Kidney capillary endothelial cell (primary cell): ENCODE results near the gene UBQLN1.
A peak's percentile ranks its signal among the peaks of the same experiment; 100 is the strongest.
"Not testable (repeated sequence)": the region's sequence is repeated elsewhere in the genome, so short reads cannot be mapped to it uniquely, and the experiment has no call there.

Experiments used
- DNase-seq: peaks from one replicate; pipeline ENCODE4 v3.0.0-alpha.2; 2018; ENCODE audit warnings: low spot score

UBQLN1 gene

GRCh38 chr9:83707768-83708514, at the start of gene UBQLN1:
Gene UBQLN1 (minus strand): TSS chr9:83707958. CDS start chr9:83707679, 279 bp downstream.
- DNase-seq: peak; percentile 88

GRCh38 chr9:83754383-83754977, 46.7 kb upstream of the UBQLN1 start:
- DNase-seq: no peak

- DNase-seq: no peak
These were observed 41.9 kb upstream of the UBQLN1 start for GRCh38 chr9:83749706-83750105.

- DNase-seq: no peak
These were observed 36.4 kb upstream of the UBQLN1 start for GRCh38 chr9:83744206-83744605.

- DNase-seq: no peak
These were observed 26.0 kb upstream of the UBQLN1 start for GRCh38 chr9:83733739-83734138.

- DNase-seq: not testable (repeated sequence)
These were observed 21.0 kb upstream of the UBQLN1 start for GRCh38 chr9:83728591-83729368.

DNA sequence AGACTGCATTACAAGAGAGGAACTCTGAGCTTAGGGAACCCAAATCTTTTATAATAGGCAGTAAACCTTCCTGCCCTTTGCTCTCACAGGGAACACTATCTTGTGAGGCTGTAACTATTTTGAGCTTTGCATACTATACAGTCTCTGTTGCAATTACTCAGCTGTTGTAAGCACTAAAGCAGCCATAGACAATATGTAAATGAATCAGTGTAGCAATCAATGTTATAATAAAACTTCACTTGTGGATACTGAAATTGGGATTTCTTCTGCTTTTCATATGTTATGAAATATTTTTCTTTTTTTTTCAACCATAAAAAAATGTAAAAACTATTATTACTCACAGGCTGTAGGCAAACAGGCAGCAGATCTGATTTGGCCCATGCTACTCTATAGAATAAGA, 16.7 kb upstream of the UBQLN1 start:
- DNase-seq: no peak

GRCh38 chr9:83722726-83723495, 15.2 kb upstream of the UBQLN1 start:
- DNase-seq: no peak

DNA sequence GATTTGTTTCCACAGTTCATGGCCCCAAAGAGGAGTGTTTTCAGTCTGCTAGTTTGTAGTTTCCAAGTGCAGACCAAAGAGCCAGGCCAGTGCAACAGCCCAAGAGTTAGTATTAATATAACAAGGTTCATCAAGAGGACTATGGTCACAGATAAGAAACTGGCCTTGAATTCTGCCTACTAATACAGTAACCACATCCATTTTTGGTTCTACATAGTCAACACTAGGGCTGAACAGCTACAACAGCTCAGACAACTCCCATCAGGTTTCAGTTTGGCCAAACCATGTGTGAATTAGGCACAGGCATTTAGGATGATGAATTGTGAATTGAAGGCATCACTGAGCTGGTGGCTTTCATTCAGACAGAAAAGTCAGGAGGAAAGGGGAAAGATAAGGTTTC, 13.8 kb upstream of the UBQLN1 start:
- DNase-seq: no peak

DNA sequence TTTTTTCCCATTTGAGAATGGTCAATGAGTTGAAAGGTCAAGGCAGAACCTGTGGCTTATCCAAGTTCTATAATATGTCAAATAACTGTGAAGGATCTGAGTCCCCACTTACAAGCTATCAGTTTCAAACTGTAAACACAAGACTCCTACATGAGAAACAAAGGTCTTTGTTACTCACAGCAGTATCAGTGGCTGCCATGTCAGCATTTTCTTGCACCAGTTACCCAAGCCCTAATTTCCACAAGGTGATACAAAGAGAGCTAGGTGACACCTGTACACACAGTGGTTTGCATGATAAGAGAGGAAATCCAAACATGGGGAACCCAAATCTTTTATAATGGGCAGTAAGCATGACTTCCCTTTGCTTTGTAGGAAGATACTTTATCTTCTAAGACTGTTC, 8.0 kb upstream of the UBQLN1 start:
- no peak for DNase-seq

GRCh38 chr9:83715221-83715620, 7.5 kb upstream of the UBQLN1 start:
- no peak for DNase-seq

DNA sequence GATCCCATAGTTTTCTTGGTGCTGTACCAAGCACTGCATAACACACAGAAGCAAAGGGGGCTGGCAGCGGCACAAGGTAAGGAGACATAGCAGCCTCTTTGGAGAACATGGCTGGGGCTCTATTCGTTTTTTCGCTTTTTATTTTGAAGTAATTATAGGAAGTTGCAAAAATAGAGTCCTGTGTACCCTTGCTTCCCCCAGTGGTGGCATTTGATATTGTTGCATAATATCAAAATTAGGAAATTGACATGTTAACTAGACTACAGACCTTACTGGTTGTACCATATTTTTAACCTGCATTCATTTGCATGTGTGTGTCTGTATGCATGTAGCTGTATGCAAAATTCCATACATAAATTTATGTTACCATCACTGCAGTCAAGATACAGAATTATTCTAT, 6.6 kb upstream of the UBQLN1 start:
- no peak for DNase-seq

DNA sequence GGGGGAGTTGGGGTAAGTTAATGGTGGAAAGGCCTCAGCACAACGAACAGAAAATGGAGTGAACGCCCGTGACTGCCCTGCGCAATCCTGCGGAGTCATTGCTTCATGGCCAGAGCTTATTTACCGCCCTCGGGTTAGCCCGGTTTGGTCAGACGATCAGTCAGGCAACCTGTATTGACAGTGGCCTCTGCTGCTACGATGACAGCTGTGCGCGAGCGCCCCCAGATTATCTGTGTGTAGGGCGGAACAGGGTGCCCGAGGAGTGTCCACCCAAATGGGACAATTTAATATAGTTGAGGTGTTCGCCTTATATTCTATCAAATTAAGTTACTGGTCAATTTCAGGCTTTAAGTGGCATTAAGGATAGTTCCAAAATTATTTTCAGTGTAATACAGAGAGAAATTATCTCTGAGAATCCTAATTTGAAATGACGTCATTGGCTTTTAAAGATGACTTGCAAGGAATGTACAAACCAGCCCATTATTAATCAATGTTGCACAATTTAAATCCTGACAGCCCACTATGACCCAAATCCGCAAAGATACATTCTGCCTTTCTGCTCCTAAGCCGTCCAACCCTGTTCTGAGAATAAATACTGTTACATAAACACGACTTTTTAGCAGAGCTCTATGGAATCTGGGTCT, 879 bp upstream of the UBQLN1 start:
- peak; percentile 32 for DNase-seq

DNA sequence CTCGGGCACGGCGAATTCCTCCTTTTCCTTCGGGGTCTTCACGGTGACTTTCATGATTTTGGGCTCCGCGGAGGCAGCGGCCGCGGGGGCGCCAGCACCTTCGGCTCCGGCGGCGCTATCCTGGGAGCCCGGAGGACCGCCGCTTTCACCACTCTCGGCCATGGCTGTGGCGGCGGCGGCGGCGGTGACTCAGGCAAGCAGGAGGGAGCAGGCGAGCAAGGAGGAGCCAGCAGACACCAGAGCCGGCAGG, 315 bp downstream of the UBQLN1 start:
- DNase-seq: no peak

- DNase-seq: peak; percentile 28
These were observed 861 bp downstream of the UBQLN1 start for GRCh38 chr9:83706676-83707517.

- DNase-seq: not testable (repeated sequence)
These were observed 2.5 kb downstream of the UBQLN1 start for GRCh38 chr9:83705219-83705651.

- DNase-seq: no peak
These were observed 6.0 kb downstream of the UBQLN1 start for GRCh38 chr9:83701769-83702168.

GRCh38 chr9:83701286-83701685, 6.5 kb downstream of the UBQLN1 start:
- no peak for DNase-seq

- DNase-seq: no peak
These were observed 8.1 kb downstream of the UBQLN1 start for GRCh38 chr9:83699615-83700014.

DNA sequence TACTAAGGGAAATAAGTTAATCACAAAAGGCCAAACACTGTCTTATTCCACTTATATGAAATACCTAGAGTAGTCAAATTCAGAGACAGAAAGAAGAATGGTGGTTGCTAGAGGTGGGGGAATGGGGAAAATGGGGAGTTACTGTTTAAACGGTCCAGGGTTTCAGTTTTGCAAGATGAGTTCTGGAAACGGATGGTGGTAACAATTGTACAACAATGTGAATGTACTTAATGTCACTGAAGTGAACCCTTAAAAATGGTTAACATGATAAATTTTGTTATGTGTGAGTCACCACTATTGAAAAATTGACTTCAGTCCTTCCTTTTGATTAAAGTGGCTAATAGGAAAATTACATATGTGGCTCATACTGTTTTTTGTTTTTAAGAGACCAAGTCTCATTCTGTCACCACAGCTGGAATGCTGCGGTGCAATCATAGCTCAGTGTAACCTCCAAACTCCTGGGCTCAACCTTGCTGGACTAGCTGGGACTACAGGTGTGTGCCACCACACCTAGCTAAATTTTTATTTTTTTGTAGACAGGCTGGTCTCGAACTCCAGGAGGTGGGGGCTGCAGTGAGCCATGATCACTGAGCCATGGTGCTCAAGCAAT, 8.7 kb downstream of the UBQLN1 start:
- DNase-seq: no peak

DNA sequence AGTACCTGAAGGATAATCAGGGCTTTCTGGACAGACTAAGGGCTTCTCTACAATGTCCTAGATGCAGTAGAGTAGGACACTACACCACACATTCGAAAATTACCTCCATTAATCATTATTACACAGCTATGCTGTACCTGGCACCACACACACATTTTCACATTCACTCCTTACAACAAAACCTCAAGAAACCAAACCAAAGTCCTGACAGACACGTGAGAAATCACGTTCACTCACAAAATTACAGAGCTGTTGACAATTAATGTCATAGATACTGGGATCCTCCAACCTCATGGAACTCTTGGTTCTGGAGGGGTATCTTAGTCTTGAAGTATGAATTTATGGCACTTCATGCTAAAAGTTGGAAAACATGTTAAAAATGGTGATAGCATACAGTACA, 16.3 kb downstream of the UBQLN1 start:
- no peak for DNase-seq
